Measurements from ENCODE around the gene MREG. TPM values are rescaled to one million over a fixed set of nuclear protein-coding genes. Genes with fewer than 3 reads are reported as not detected.

The MREG gene
- total RNA-seq, 1 experiment from 2014 or later = 23.0 TPM

GRCh38 chr2:216001216-216002100 lies 11.9 kb downstream of the MREG start:
- Histone ChIP-seq H3K4me2 (no peak overlapping the region), H3K27me3 (ENCODE audit: insufficient read depth, low read depth) (no peaks in the 10 kb centered on the region), H2AFZ (no peak overlapping the region), H3K27ac (0 out of 2 replicates have a peak overlapping the region, but pooled peaks have one; percentile 10), H4K20me1 (ENCODE audit: insufficient read depth) (0 out of 2 replicates have a peak, but pooled peaks cover 3% of the 10 kb centered on the region), H3K36me3 (ENCODE audit: low read depth) (peaks cover 28% of the 10 kb centered on the region), H3F3A (ENCODE audit: insufficient read depth, low read depth) (peaks cover 24% of the 10 kb centered on the region), H3K9me2 (ENCODE audit: insufficient read depth) (no peaks in the 10 kb centered on the region), H3K4me3 (no peak overlapping the region), H3K79me2 (ENCODE audit: low read depth) (peaks cover 91% of the 10 kb centered on the region), H3K9me3 (ENCODE audit: insufficient read depth, low read depth) (no peaks in the 10 kb centered on the region), H3K4me1 (replicated peaks; ENCODE audit: insufficient read depth) (peaks cover 40% of the 10 kb centered on the region)
- POLR2A ChIA-PET (ENCODE audit: unreplicated experiment) = no interaction called here
- DNase-seq = no peak
- CTCF ChIA-PET = no interaction called here
- TF ChIP-seq EZH2 (IDR thresholded peaks at IDR 0.05; ENCODE audit: low read depth) (no peak), CTCF (conservative IDR thresholded peaks at IDR 0.05) (no peak)
- no TSS peak for BruUV-seq (replicated peaks)
- intact Hi-C loops (cut with micrococcal nuclease; ENCODE audit: unreplicated experiment) = no loop called here

- Histone ChIP-seq H3K9me2 (ENCODE audit: insufficient read depth) (no peaks in the 10 kb centered on the region), H3K27ac (no peak overlapping the region), H3K36me3 (ENCODE audit: low read depth) (peaks cover 31% of the 10 kb centered on the region), H3K27me3 (ENCODE audit: insufficient read depth, low read depth) (no peaks in the 10 kb centered on the region), H3K4me1 (replicated peaks; ENCODE audit: insufficient read depth) (peaks cover 14% of the 10 kb centered on the region), H3K4me2 (no peak overlapping the region), H3K79me2 (ENCODE audit: low read depth) (peaks cover 79% of the 10 kb centered on the region), H2AFZ (no peak overlapping the region), H3K4me3 (no peak overlapping the region), H3K9me3 (ENCODE audit: insufficient read depth, low read depth) (no peaks in the 10 kb centered on the region), H3F3A (ENCODE audit: insufficient read depth, low read depth) (peaks cover 1% of the 10 kb centered on the region; the same call in 1 of the 2 replicates), H4K20me1 (ENCODE audit: insufficient read depth) (0 out of 2 replicates have a peak, but pooled peaks cover 3% of the 10 kb centered on the region)
- DNase-seq = no peak
- CTCF ChIA-PET = no interaction called here
- POLR2A ChIA-PET (ENCODE audit: unreplicated experiment) = no interaction called here
- TF ChIP-seq EZH2 (IDR thresholded peaks at IDR 0.05; ENCODE audit: low read depth) (no peak), CTCF (conservative IDR thresholded peaks at IDR 0.05) (no peak)
- no TSS peak for BruUV-seq (replicated peaks)
- intact Hi-C loops (cut with micrococcal nuclease; ENCODE audit: unreplicated experiment) = no loop called here
Observed at GRCh38 chr2:215998636-215999035, 14.7 kb downstream of the MREG start.

- DNase-seq = no peak
- H3K4me1 ChIP-seq (replicated peaks; ENCODE audit: insufficient read depth) = peaks cover 3% of the 10 kb centered on the region
- peaks cover 79% of the 10 kb centered on the region for H3K79me2 ChIP-seq (ENCODE audit: low read depth)
- no peak for TF ChIP-seq CTCF (conservative IDR thresholded peaks at IDR 0.05)
- TF ChIP-seq EZH2 (IDR thresholded peaks at IDR 0.05; ENCODE audit: low read depth) = no peak
- no TSS peak for BruUV-seq (replicated peaks)
- no peak overlapping the region for H3K4me2 ChIP-seq
- H3K4me3 ChIP-seq = no peak overlapping the region
- no peaks in the 10 kb centered on the region for H3F3A ChIP-seq (ENCODE audit: insufficient read depth, low read depth)
- no peaks in the 10 kb centered on the region for H3K27me3 ChIP-seq (ENCODE audit: insufficient read depth, low read depth)
- ChIA-PET POLR2A (ENCODE audit: unreplicated experiment) (no interaction called here), CTCF (no interaction called here)
- H2AFZ ChIP-seq = no peak overlapping the region
- no peaks in the 10 kb centered on the region for H3K9me2 ChIP-seq (ENCODE audit: insufficient read depth)
- H3K36me3 ChIP-seq (ENCODE audit: low read depth) = peaks cover 31% of the 10 kb centered on the region
- no peak overlapping the region for H3K27ac ChIP-seq
- H4K20me1 ChIP-seq (ENCODE audit: insufficient read depth) = 0 out of 2 replicates have a peak, but pooled peaks cover 3% of the 10 kb centered on the region
- intact Hi-C loops (cut with micrococcal nuclease; ENCODE audit: unreplicated experiment) = no loop called here
- no peaks in the 10 kb centered on the region for H3K9me3 ChIP-seq (ENCODE audit: insufficient read depth, low read depth)
Observed at GRCh38 chr2:215997219-215997618, 16.1 kb downstream of the MREG start.

Measured in PC-9 (cell line).